Mucosa of gallbladder (tissue), 1 donor: ENCODE data around the gene SDC4. TPM values are rescaled to one million over a fixed set of nuclear protein-coding genes. Genes with fewer than 3 reads are reported as not detected.

Experiments used
- DNase-seq: peaks from one replicate; pipeline ENCODE4 v3.0.0-alpha.2; 2020; ENCODE audit warnings: low spot score
- total RNA-seq: library from RNA; stranded (reverse); gene quantifications from one replicate; pipeline ENCODE4 v1.2.1, GENCODE V29; 2021
- donor health status: DM: no; HTN: no; CAD: no.

The SDC4 gene
- total RNA-seq, 1 donor from 2014 or later = 118 TPM

DNA sequence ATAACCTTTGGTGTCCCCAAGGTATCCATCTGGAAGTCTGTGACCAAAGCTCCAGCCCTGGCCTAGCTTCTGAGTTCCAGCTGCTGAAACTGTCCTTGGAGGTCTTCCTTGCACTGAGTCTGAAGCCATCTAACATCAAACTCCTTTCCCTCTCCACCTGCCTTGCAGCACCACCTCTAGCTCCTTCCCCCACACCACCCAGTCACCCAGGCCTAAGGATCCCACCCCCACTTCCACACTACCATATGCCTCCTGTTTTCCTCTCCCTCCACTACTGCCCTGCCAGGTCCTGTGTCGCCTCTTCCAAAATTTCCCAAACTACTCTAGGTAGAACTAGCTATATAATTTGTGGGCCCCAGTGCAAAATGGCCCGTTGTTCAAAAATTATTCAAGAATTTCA is 29.3 kb downstream of the SDC4 start:
- no peak for DNase-seq

- DNase-seq = no peak
Measured at GRCh38 chr20:45318386-45318939, 29.8 kb downstream of the SDC4 start.

- DNase-seq = no peak
Measured at GRCh38 chr20:45317826-45318225, 30.4 kb downstream of the SDC4 start.

GRCh38 chr20:45316150-45317080 is 31.8 kb downstream of the SDC4 start:
- no peak for DNase-seq

DNA sequence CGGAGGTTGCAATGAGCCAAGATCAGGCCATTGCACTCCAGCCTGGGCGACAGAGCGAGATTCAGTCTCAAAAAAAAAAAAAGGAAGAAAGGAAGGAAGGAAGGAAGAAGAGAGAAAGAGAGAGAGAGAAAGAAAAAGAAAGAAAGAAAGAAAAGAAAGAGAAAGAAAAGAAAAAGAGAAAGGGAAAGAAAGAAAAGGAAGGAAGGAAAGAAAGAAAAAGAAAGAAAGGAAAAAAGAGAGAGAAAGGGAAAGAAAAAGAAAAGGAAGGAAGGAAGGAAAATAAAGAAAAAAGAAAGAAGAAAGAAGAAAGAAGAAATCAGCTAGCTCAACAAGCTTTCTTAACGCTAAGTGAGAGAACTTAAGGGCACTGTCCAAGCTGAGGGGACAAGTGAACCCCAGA is 32.6 kb downstream of the SDC4 start:
- no peak for DNase-seq

DNA sequence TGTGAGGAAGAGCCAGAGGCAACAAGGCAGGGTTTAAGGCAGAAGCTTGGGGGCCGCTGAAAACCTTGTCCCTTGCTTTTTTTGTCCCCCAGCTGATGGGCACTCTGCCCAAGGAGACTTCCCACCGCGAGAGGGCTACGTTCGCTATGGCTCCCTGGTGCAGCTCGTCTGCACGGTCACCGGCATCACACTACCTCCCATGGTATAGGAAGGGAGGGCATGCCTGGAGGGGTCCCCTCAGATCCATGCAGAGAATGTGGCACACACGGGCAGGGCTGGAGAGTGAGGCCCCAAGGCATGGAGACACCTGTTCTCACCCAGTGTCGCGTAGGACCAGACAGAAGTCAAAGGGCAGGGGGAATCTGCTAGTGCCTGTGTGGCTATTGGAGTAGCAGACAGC is 34.3 kb downstream of the SDC4 start:
- no peak for DNase-seq

GRCh38 chr20:45313065-45313695 is 35.0 kb downstream of the SDC4 start:
- DNase-seq = no peak

GRCh38 chr20:45312241-45312640 is 36.0 kb downstream of the SDC4 start:
- no peak for DNase-seq

DNA sequence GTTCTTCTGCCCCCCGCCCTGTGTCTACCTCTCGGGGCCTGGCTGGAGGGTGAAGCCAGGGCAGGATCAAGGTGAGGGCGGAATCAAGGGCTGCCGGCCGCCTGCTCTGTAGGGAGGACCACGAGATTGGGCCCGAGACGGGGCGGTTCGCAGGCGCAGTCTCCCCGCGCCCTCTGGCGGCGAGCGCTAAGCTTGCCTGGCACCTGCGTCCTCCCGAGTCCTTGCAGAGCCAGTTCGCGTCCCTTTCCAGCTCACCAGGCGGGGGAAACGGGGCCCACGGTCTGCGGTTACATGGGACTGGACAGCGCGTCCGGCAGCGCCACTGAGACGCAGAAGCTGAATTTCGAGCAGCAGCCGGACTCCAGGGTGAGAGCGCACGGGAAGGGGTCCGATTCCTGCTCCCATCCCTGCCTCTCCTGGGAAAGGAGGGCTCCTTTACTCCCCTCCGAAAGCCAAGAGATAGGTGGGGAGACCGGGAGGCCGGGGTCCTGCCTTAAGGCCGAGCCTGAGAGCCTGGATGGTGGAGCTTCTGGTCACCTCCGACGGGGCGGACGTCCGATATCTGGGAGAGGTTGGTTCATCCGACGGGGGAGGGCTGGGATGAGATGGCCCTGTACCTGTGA is 36.5 kb downstream of the SDC4 start:
- peak; percentile 32 for DNase-seq

GRCh38 chr20:45309075-45309474 is 39.1 kb downstream of the SDC4 start:
- no peak for DNase-seq

DNA sequence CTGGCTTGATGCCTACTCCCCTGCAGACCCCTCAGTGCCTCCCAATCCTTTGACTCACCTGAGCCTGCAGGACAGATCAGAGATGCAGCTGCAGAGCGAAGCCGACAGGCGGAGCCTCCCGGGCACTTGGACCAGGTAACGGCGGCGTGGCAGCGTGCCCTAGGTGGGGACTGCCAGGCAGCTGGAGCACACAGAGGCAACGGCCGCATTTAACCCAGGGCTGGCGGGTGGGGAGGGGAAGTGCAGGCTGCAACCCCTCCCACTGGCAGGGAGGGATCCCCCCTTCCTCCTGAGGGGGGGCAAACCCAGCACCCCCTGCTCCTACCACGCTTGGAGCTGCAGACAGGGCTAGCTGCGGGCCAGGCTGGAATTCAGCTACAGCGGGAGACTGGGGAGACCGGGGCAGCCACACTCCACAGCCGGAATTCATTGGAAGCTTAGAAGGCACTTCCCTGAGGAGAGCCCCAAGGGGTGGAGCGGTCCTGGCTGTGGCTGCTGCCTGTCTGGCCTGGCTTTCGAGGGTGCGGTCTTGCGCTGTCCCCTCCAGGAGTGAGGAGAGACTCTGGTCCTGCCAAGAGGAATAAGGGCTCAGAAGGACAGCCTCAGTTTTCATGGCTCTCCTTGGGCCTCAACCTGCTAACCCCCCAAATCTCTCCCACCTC is 40.0 kb downstream of the SDC4 start, which contains the start of gene MATN4:
MATN4 (minus strand) TSS at position 183 of the 662 bp plus-strand sequence. CDS start 2,717 bp downstream, outside the sequence.
- DNase-seq = no peak

DNA sequence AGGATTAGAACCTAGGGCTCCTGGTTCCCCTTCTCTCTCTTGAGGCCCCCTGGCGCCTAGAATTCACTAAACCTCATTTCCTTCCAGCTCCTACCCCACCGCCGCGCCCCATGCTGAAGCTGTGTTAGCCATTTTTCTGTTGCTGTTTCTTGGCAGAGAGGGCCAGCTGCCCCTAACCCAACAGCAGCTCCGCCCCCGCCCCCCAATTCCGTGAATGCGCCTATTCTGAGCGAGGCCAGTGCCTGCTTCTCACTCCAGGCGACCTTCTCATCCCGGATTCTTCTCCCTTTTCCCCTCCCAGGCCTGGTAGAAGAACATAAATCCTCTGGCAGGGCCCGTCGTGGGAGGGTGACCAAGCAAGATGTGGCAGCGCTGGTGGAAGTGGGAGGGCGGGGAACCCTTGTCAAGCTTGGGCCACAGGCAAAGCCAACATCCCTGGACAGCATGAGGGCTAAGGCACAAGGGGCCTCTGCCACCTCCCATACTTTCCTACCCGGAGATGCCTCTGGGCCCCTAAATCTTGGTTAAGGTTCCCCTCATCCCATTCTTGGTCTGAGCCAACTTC is 41.1 kb downstream of the SDC4 start:
- no peak for DNase-seq

DNA sequence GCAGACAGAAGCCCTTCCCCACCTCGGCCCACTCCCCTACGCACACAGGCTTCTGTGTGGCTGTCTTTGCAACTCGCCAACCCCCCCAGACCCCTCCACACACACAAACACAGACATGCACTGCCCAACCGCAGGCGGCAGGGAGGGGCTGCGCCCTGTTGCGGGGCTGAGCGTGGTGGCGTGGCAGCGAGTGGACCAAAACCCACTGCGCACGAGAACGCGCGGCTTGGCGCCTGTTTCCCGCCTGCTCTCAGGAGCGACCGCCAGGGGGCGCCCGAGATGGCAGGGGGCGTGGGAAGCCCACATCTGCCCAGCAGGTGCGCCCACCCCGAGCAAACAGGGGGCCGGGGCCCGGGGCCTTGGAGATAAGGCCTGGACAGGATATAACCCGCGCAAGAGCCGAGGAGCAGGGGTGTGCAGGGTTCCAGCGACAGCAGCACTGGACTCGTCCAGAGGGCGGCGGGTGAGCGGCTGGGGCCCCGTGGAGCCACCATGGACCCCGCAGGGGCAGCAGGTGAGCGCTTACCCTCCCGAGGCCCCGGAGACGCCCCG is 41.7 kb downstream of the SDC4 start, which contains the start of gene RBPJL:
RBPJL (plus strand) TSS at position 410 of the 552 bp plus-strand sequence; CDS start at position 493, 83 bp downstream.
- no peak for DNase-seq

GRCh38 chr20:45305262-45305661 is 43.0 kb downstream of the SDC4 start:
- DNase-seq = no peak

DNA sequence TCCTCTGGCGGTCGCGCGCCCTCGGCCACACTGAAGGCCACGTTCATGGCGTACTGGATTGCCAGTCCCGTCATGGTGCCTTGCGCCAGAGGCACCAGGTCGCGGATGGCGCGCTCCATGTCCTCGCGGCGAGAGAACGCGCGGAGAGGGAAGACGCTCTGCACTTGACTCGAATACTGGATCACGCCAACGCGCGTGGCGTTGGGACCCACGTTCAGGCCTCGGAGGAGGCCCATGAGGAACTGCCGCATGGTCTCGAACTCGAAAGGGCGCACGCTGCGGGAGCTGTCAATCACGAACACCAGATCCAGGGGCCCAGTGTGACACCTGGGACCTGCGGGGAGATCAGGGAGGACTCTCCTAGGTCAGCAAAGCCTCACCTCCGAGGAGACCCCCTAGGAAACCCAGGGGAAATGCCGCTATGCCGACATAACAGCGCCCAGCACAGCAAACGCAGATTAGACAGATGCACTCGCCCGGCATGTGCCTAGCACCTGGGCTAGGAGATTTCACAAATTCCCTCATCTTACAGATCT is 43.7 kb downstream of the SDC4 start:
- no peak for DNase-seq

GRCh38 chr20:45303586-45304463 is 44.4 kb downstream of the SDC4 start:
- DNase-seq = no peak

- DNase-seq = no peak
Measured at GRCh38 chr20:45301824-45302271, 46.4 kb downstream of the SDC4 start.

DNA sequence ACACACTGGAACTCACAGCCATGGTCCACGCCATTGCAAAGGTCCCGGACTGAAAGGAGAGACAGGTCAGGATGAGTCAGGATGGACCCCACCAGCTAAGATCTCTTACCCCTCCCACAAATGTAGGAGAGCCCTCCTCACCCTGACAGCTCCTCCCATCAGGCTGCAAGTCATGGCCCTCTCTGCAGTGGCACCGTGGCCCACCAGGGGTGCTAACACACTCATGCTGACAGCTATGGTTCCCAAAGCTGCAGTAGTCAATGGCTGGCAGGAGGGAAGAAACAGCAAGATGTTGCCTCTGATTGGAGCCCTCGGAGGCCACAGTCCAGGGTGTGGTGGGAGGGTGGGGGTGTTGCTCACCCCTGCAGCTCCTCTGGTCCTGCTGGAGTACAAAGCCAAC is 47.3 kb downstream of the SDC4 start:
- DNase-seq = no peak

- DNase-seq = no peak
Measured at GRCh38 chr20:45299786-45300185, 48.4 kb downstream of the SDC4 start.
